K562 (cell line): ENCODE measurements around the gene RASSF3. TPM values are rescaled to one million over a fixed set of nuclear protein-coding genes. Genes with fewer than 3 reads are reported as not detected.
A peak's percentile ranks its signal among the peaks of the same experiment; 100 is the strongest.

ENCODE experiments used
- ARID1B ChIP-seq: fragments of 450-650 bp; IDR thresholded peaks from 2 replicates; pipeline ENCODE4 v1.6.1; 2016; ENCODE audit warnings: antibody characterized with exemption, mild to moderate bottlenecking, inconsistent platforms
- DACH1 ChIP-seq: fragments of 450-650 bp; IDR thresholded peaks from 2 replicates; pipeline ENCODE4 v1.6.1; 2018; ENCODE audit not compliant: partially characterized antibody
- NUFIP1 ChIP-seq: fragments of 450-650 bp; IDR thresholded peaks from 2 replicates; pipeline ENCODE4 v1.6.1; 2018; ENCODE audit not compliant: partially characterized antibody
- PBX2 ChIP-seq, 2 experiments: IDR thresholded peaks in 1 of 2; conservative IDR thresholded peaks in 1 of 2; 2 replicates each; pipeline ENCODE4 v1.6.1; 2016; ENCODE audit warnings: low read depth in 2 of 2, mild to moderate bottlenecking in 1 of 2, missing compliant biosample characterization in 1 of 2, missing genetic modification characterization in 1 of 2, moderate library complexity in 1 of 2
- PHF21A ChIP-seq: fragments of 450-650 bp; IDR thresholded peaks from 2 replicates; pipeline ENCODE4 v1.6.1; 2017; ENCODE audit warnings: low read depth, borderline replicate concordance
- SMARCE1 ChIP-seq: fragments of 450-650 bp; IDR thresholded peaks from 2 replicates; pipeline ENCODE4 v1.7.1; 2016; ENCODE audit warnings: mild to moderate bottlenecking
- ZEB2 ChIP-seq: fragments of 450-650 bp; IDR thresholded peaks from 2 replicates; pipeline ENCODE4 v1.6.1; 2016
- ZNF12 ChIP-seq: sonication (generic); formaldehyde crosslinking; IDR thresholded peaks from 2 replicates; pipeline ENCODE4 v1.4.0; 2020; ENCODE audit warnings: mild to moderate bottlenecking, missing genetic modification reagents
- ZNF778 ChIP-seq: fragments of 450-650 bp; formaldehyde crosslinking; IDR thresholded peaks from 2 replicates; pipeline ENCODE4 v1.4.0; 2020; ENCODE audit warnings: mild to moderate bottlenecking, moderate library complexity
- polyA plus RNA-seq, 8 experiments: library from polyadenylated mRNA; depleted of rRNA in 4 of 8; stranded (reverse) in 5 of 8; unstranded in 3 of 8; fragments of >200 nt; fragmentation: Nextera tagmentation in 2 of 8; fragmentation: Illumina TruSeq in 1 of 8; extraction: Ambion mirVana in 2 of 8; extraction: Trizol in 1 of 8; gene quantifications; 2 replicates each; pipeline versions ENCODE4 v1.2.1 to v1.2.3, GENCODE V29; 2011 to 2014; ENCODE audit warnings: inconsistent platforms in 1 of 8, missing spikeins in 1 of 8
- total RNA-seq, 7 experiments: library from RNA; depleted of rRNA in 6 of 7; stranded (reverse); fragments of >200 nt in 6 of 7; fragmentation: Illumina TruSeq in 2 of 7; extraction: Trizol in 2 of 7; gene quantifications; 2 replicates each; pipeline versions ENCODE4 v1.2.1 to v1.2.3, GENCODE V29; 2011 to 2021; ENCODE audit warnings: low replicate concordance in 1 of 7

Gene RASSF3
- total and polyA plus RNA-seq, 9 of the 15 experiments (the other 6 are each of a cell fraction or from before 2014, with no cell fraction given) = 3.7 to 39.2 (median 20.2) TPM

- TF ChIP-seq PBX2 (CRISPR knock-in tag; IDR thresholded peaks at IDR 0.05; ENCODE audit: low read depth) (no peak), PBX2 (tag; conservative IDR thresholded peaks at IDR 0.05; ENCODE audit: low read depth) (0 out of 2 replicates have a peak, but pooled peaks have one; percentile 40), ZNF778 (no peak), ZEB2 (peak; percentile 45; the same call in 1 of the 2 replicates), NUFIP1 (no peak), SMARCE1 (peak; percentile 44; the same call in 1 of the 2 replicates), DACH1 (peak; percentile 13), ARID1B (peak; percentile 72), PHF21A (no peak), ZNF12 (no peak)
- TF ChIP-seq, all 486 proteins: peak for 20
Measured at GRCh38 chr12:64666054-64666914, 56.0 kb downstream of the RASSF3 start (continued).
